H1 (cell line): ENCODE measurements around the gene HOXB9. TPM values are rescaled to one million over a fixed set of nuclear protein-coding genes. Genes with fewer than 3 reads are reported as not detected.

Experiments
- CTCF ChIA-PET: fragments of 300-600 bp; sonication (Branson Sonifier 250); formaldehyde crosslinking; loops from one replicate; lab custom pipeline; 2021; ENCODE audit not compliant: partially characterized antibody; lab: Charles Lee
- POLR2A ChIA-PET: fragments of 300-600 bp; sonication (Branson Sonifier 250); formaldehyde crosslinking; loops from one replicate; lab custom pipeline; 2021; ENCODE audit warnings: inconsistent platforms; ENCODE audit not compliant: partially characterized antibody; lab: Charles Lee
- DNase-seq, 2 experiments: peaks; one replicate each; pipeline versions ENCODE4 v3.0.0 to v3.0.0-alpha.2; 2010 to 2022; ENCODE audit warnings: low spot score in 2 of 2, low read depth in 1 of 2, mixed read lengths in 1 of 2
- FAIRE-seq: peaks from 2 replicates; lab custom pipeline; 2011; peaks lifted over from hg19 to GRCh38; lab: Jason Lieb, UNC
- H2AFZ ChIP-seq: 2 replicates; pipeline ENCODE4 v1.8.1; 2012; ENCODE audit warnings: low read length, inconsistent platforms
- H2AK5ac ChIP-seq: 2 replicates; pipeline ENCODE4 v1.6.1; 2013; ENCODE audit warnings: low read depth, low read length
- H2BK120ac ChIP-seq: replicated peaks from 2 replicates; pipeline ENCODE3; 2013; ENCODE audit warnings: low read depth, low read length, inconsistent platforms
- H2BK12ac ChIP-seq: 2 replicates; pipeline ENCODE4 v1.6.1; 2013; ENCODE audit warnings: low read depth, low read length
- H2BK15ac ChIP-seq: 2 replicates; pipeline ENCODE4 v1.6.1; 2013; ENCODE audit warnings: low read length
- H2BK20ac ChIP-seq: 2 replicates; pipeline ENCODE4 v1.6.1; 2013; ENCODE audit warnings: low read length
- H2BK5ac ChIP-seq: 2 replicates; pipeline ENCODE4 v1.6.1; 2013; ENCODE audit warnings: low read depth, low read length
- H3K14ac ChIP-seq: 2 replicates; pipeline ENCODE4 v1.6.1; 2013; ENCODE audit warnings: inconsistent platforms; ENCODE audit not compliant: insufficient read length
- H3K18ac ChIP-seq: 2 replicates; pipeline ENCODE4 v1.6.1; 2013; ENCODE audit warnings: low read length; ENCODE audit errors: extremely low read depth
- H3K23ac ChIP-seq: 2 replicates; pipeline ENCODE4 v1.6.1; 2013; ENCODE audit warnings: inconsistent platforms; ENCODE audit not compliant: insufficient read length
- H3K23me2 ChIP-seq: 2 replicates; pipeline ENCODE4 v1.6.1; 2013; ENCODE audit warnings: low read depth, low read length
- H3K27ac ChIP-seq: 2 replicates; pipeline ENCODE4 v1.6.1; 2011; ENCODE audit warnings: low read depth, low read length, inconsistent platforms
- H3K27me3 ChIP-seq, 4 experiments: replicated peaks in 1 of 4; 1 replicate in 1 of 4; 2 replicates in 3 of 4; pipeline versions ENCODE4 v1.6.1 to v1.8.1; 2011 to 2013; ENCODE audit warnings: low read length in 3 of 4, mild to moderate bottlenecking in 3 of 4, inconsistent platforms in 2 of 4, mixed read lengths in 2 of 4, moderate library complexity in 1 of 4; ENCODE audit not compliant: control insufficient read depth in 3 of 4, insufficient read depth in 3 of 4; ENCODE audit errors: extremely low read depth in 1 of 4
- H3K36me3 ChIP-seq, 4 experiments: 2 replicates each; pipeline versions ENCODE4 v1.6.1 to v1.8.1; 2011 to 2013; ENCODE audit warnings: mild to moderate bottlenecking in 4 of 4, low read length in 3 of 4, moderate library complexity in 2 of 4, control low read depth in 1 of 4, inconsistent platforms in 1 of 4; ENCODE audit not compliant: insufficient read depth in 4 of 4, control insufficient read depth in 2 of 4
- H3K4ac ChIP-seq: replicated peaks from 2 replicates; pipeline ENCODE3; 2013; ENCODE audit warnings: low read length, low read depth, mixed read lengths, inconsistent platforms; ENCODE audit not compliant: insufficient read length
- H3K4me1 ChIP-seq, 4 experiments: replicated peaks in 1 of 4; 1 replicate in 1 of 4; 2 replicates in 3 of 4; pipeline versions ENCODE4 v1.6.1 to v1.8.1; 2011 to 2013; ENCODE audit warnings: low read length in 3 of 4, inconsistent platforms in 2 of 4, mixed read lengths in 1 of 4; ENCODE audit not compliant: insufficient read depth in 4 of 4, control insufficient read depth in 3 of 4
- H3K4me2 ChIP-seq, 2 experiments: 2 replicates each; pipeline versions ENCODE4 v1.6.1 to v1.8.1; 2011 to 2013; ENCODE audit warnings: low read depth in 2 of 2, low read length in 2 of 2, control low read depth in 1 of 2, inconsistent platforms in 1 of 2, mild to moderate bottlenecking in 1 of 2; ENCODE audit not compliant: insufficient read depth in 1 of 2
- H3K4me3 ChIP-seq, 4 experiments: fragments of 200-600, 300-600 bp in 1 of 4; sonication (generic), shearing (Covaris generic), sonication (Bioruptor Twin) in 1 of 4; 2 replicates each; pipeline versions ENCODE4 v1.5.1 to v1.8.1; 2011 to 2016; ENCODE audit warnings: low read length in 4 of 4, low read depth in 3 of 4, control low read depth in 2 of 4, inconsistent platforms in 2 of 4, mild to moderate bottlenecking in 2 of 4, mixed read lengths in 1 of 4, moderate library complexity in 1 of 4; ENCODE audit not compliant: insufficient read depth in 2 of 4; ENCODE audit errors: extremely low read depth in 1 of 4
- H3K56ac ChIP-seq: replicated peaks from 2 replicates; pipeline ENCODE3; 2013; ENCODE audit warnings: low read depth, mild to moderate bottlenecking, mixed read lengths, low read length, inconsistent platforms; ENCODE audit not compliant: insufficient read length
- H3K79me1 ChIP-seq: 2 replicates; pipeline ENCODE4 v1.6.1; 2013; ENCODE audit warnings: low read depth, low read length, control low read depth
- H3K79me2 ChIP-seq, 2 experiments: 2 replicates each; pipeline versions ENCODE4 v1.6.1 to v1.8.1; 2012 to 2013; ENCODE audit warnings: low read length in 2 of 2, mild to moderate bottlenecking in 2 of 2, inconsistent platforms in 1 of 2; ENCODE audit not compliant: insufficient read depth in 2 of 2, control insufficient read depth in 1 of 2
- H3K9ac ChIP-seq, 4 experiments: replicated peaks in 1 of 4; 1 replicate in 1 of 4; 2 replicates in 3 of 4; pipeline versions ENCODE4 v1.6.1 to v1.8.1; 2011 to 2013; ENCODE audit warnings: low read depth in 3 of 4, low read length in 3 of 4, control low read depth in 2 of 4, mild to moderate bottlenecking in 2 of 4, moderate library complexity in 2 of 4, inconsistent platforms in 1 of 4; ENCODE audit errors: extremely low read depth in 1 of 4
- H3K9me3 ChIP-seq, 2 experiments: 2 replicates each; pipeline versions ENCODE4 v1.6.1 to v1.8.1; 2012 to 2013; ENCODE audit warnings: mild to moderate bottlenecking in 2 of 2, moderate library complexity in 2 of 2, control low read depth in 1 of 2, inconsistent platforms in 1 of 2, low read depth in 1 of 2, low read length in 1 of 2, mixed read lengths in 1 of 2; ENCODE audit not compliant: insufficient read depth in 2 of 2
- H4K20me1 ChIP-seq, 2 experiments: replicated peaks in 1 of 2; 2 replicates each; pipeline versions ENCODE3 to v1.8.1; 2011 to 2013; ENCODE audit warnings: inconsistent platforms in 2 of 2, low read length in 2 of 2, mild to moderate bottlenecking in 1 of 2; ENCODE audit not compliant: insufficient read depth in 2 of 2, control insufficient read depth in 1 of 2
- H4K5ac ChIP-seq: 2 replicates; pipeline ENCODE4 v1.6.1; 2013; ENCODE audit warnings: low read length, low read depth, mixed read lengths, inconsistent platforms; ENCODE audit not compliant: insufficient read length
- H4K8ac ChIP-seq: 2 replicates; pipeline ENCODE4 v1.8.0; 2013; ENCODE audit warnings: mild to moderate bottlenecking, moderate library complexity, low read length, inconsistent platforms; ENCODE audit not compliant: insufficient read depth; ENCODE audit errors: extremely low read depth
- H4K91ac ChIP-seq: replicated peaks from 2 replicates; pipeline ENCODE3; 2013; ENCODE audit warnings: low read length, mixed read lengths, inconsistent platforms; ENCODE audit not compliant: insufficient read length
- ASH2L ChIP-seq: fragments of 200-600, 300-600 bp; sonication (generic); IDR thresholded peaks from one replicate; pipeline ENCODE4 v1.7.1; 2017; ENCODE audit warnings: low read length
- CBX8 ChIP-seq: fragments of 300-800, 300-1000 bp; sonication (generic); IDR thresholded peaks from 2 replicates; pipeline ENCODE4 v1.7.1; 2016; ENCODE audit warnings: low read depth, low read length, borderline replicate concordance
- CEBPB ChIP-seq: IDR thresholded peaks from 2 replicates; pipeline ENCODE4 v1.6.1; 2012; ENCODE audit warnings: low read depth, low read length
- CHD2 ChIP-seq: IDR thresholded peaks from 2 replicates; pipeline ENCODE4 v1.6.1; 2012; ENCODE audit warnings: low read length, improper control_type of control experiment
- EZH2 ChIP-seq: fragments of 200-600 bp; sonication (generic); IDR thresholded peaks from 2 replicates; pipeline ENCODE4 v1.7.1; 2012; ENCODE audit warnings: low read depth, mild to moderate bottlenecking, moderate library complexity, low read length, inconsistent platforms; ENCODE audit not compliant: severe bottlenecking
- GTF2F1 ChIP-seq: IDR thresholded peaks from 2 replicates; pipeline ENCODE4 v1.6.1; 2012; ENCODE audit warnings: low read depth, low read length, improper control_type of control experiment, borderline replicate concordance
- JUND ChIP-seq: IDR thresholded peaks from 2 replicates; pipeline ENCODE4 v1.6.1; 2011; ENCODE audit warnings: mild to moderate bottlenecking, improper control_type of control experiment, low read length
- RAD21 ChIP-seq, 2 experiments: IDR thresholded peaks in 1 of 2; conservative IDR thresholded peaks in 1 of 2; 2 replicates each; pipeline ENCODE4 v1.6.1; 2011; ENCODE audit warnings: low read depth in 2 of 2, low read length in 2 of 2, improper control_type of control experiment in 1 of 2, inconsistent platforms in 1 of 2, mild to moderate bottlenecking in 1 of 2, moderate library complexity in 1 of 2
- RBBP5 ChIP-seq: IDR thresholded peaks from 2 replicates; pipeline ENCODE4 v1.7.1; 2012; ENCODE audit warnings: low read depth, mild to moderate bottlenecking, inconsistent platforms, low read length, moderate library complexity, borderline replicate concordance
- SAP30 ChIP-seq: fragments of 300-600 bp; sonication (generic); IDR thresholded peaks from 2 replicates; pipeline ENCODE4 v1.7.1; 2012; ENCODE audit warnings: low read length, moderate library complexity, mild to moderate bottlenecking, inconsistent platforms; ENCODE audit not compliant: insufficient read depth, insufficient replicate concordance
- SIRT6 ChIP-seq: IDR thresholded peaks from one replicate; pipeline ENCODE4 v1.7.1; 2012; ENCODE audit warnings: low read length, inconsistent platforms
- SIX5 ChIP-seq: IDR thresholded peaks from 2 replicates; pipeline ENCODE4 v1.6.1; 2011; ENCODE audit warnings: mild to moderate bottlenecking, low read depth, low read length
- ZNF274 ChIP-seq: IDR thresholded peaks from 2 replicates; pipeline ENCODE4 v1.7.0; 2012; ENCODE audit warnings: low read length, borderline replicate concordance; ENCODE audit errors: extremely low read depth
- WGBS, 2 experiments: shearing (Covaris generic) in 1 of 2; methylation state at CpG; one replicate each; pipeline versions ENCODE4 v1.1.6 to v1.1.7; 2013 to 2015; ENCODE audit warnings: low lambda C conversion rate in 2 of 2, mixed read lengths in 2 of 2, inconsistent platforms in 1 of 2, low coverage in 1 of 2, missing lambda C conversion rate in 1 of 2; ENCODE audit not compliant: insufficient replicate concordance in 2 of 2, insufficient coverage in 1 of 2, insufficient read length in 1 of 2; ENCODE audit errors: extremely low coverage in 1 of 2, missing lambda C conversion rate in 1 of 2; 5-methylcytosine and 5-hydroxymethylcytosine counted together
- polyA plus RNA-seq, 7 experiments: library from polyadenylated mRNA; depleted of rRNA in 3 of 7; stranded (reverse) in 5 of 7; unstranded in 2 of 7; fragments of >200 nt in 5 of 7; fragments of 200-250 nt in 2 of 7; gene quantifications; 1 replicate in 5 of 7; 2 replicates in 1 of 7; 4 replicates in 1 of 7; pipeline versions ENCODE4 v1.2.1 to v1.2.3, GENCODE V29; 2011 to 2013; ENCODE audit warnings: missing spikeins in 2 of 7, mixed read lengths in 2 of 7
- total RNA-seq: library from RNA; stranded (reverse); fragmentation: NEBNext Ultra II Directional; extraction: Animal tissue kit (Norgen Biotek cat#: 25700); gene quantifications from 2 replicates; pipeline ENCODE4 v1.2.1, GENCODE V29; 2021

HOXB9 gene
- total and polyA plus RNA-seq, 2 of the 8 experiments (the other 6 are each of a cell fraction or from before 2014, with no cell fraction given), result not detected

DNA sequence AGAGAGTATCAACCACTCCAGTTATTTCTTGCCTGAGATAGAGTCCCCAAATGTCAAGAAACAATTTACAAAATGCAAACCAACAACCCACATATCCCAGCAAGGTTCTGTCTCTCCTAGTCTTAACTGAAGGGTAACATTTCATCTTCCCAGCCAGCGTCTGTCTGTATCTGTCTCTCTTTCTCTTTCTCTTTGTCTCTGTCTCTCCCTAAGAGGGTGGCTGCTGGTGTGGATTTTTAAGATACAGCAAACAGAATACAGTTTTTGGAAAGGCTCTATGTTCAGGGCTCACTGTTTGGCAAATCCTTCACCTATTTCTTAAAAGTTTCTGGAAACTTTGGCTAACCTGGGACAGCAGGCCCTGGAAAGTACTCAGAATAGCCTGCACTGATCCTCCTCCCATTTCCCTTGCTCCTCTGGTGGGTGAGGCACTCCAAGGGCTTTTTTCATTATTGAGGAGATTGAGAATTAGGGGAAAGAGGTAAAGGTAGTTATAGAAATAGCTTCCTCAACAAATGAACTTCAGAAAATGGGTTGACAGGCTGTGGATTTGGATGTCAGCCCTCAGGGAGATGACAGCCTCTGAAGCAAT is 54.2 kb downstream of the HOXB9 start:
- H3K4me3 ChIP-seq, result no peak overlapping the region
- no peak overlapping the region for H3K9ac ChIP-seq
- peaks cover 14 to 41% of the 10 kb centered on the region in 2 experiments for H4K20me1 ChIP-seq
- H2AFZ ChIP-seq, result no peak overlapping the region
- no peak overlapping the region for H2BK20ac ChIP-seq
- H4K91ac ChIP-seq, result no peak overlapping the region
- H3K56ac ChIP-seq, result no peak overlapping the region
- H3K23ac ChIP-seq, result no peak overlapping the region
- no peak overlapping the region for H2BK15ac ChIP-seq
- no peak overlapping the region for H3K14ac ChIP-seq
- H2BK5ac ChIP-seq, result no peak overlapping the region
- POLR2A ChIA-PET, result no interaction called here
- H3K4ac ChIP-seq, result no peak overlapping the region
- CTCF ChIA-PET, result interaction anchor here (0.9 to 1.0 kb wide), 2 partner anchors 41 to 43 kb away, joined by 3 read pairs; partner anchors contain the start of gene HOXB8
- no peak overlapping the region for H2AK5ac ChIP-seq
- no peaks in the 10 kb centered on the region; a peak in 1 of 8 replicates for H3K36me3 ChIP-seq
- H4K5ac ChIP-seq, result no peak overlapping the region
- H3K27me3 ChIP-seq, result peaks cover 99 to 100% (median 100%) of the 10 kb centered on the region in 4 experiments
- H3K4me1 ChIP-seq, result peaks cover 0 to 5% (median 3%) of the 10 kb centered on the region in 4 experiments; a peak in 4 of 7 replicates
- H3K18ac ChIP-seq, result no peak overlapping the region
- no peak for DNase-seq
- no peak overlapping the region for H4K8ac ChIP-seq
- no peak overlapping the region for H3K4me2 ChIP-seq
- no peaks in the 10 kb centered on the region for H3K23me2 ChIP-seq
- H2BK12ac ChIP-seq, result no peak overlapping the region; the same call in 1 of the 2 replicates
- no peaks in the 10 kb centered on the region for H3K9me3 ChIP-seq
- WGBS, 2 experiments, result 10% methylated on average over 1 of the region's 1 CpG; no CpG with 5 or more reads in 1 of the 2 experiments
- no peak for FAIRE-seq
- no peaks in the 10 kb centered on the region for H3K79me1 ChIP-seq
- H2BK120ac ChIP-seq, result no peak overlapping the region
- no peak overlapping the region for H3K27ac ChIP-seq
- H3K79me2 ChIP-seq, result no peaks in the 10 kb centered on the region
- TF ChIP-seq CHD2 (no peak), CEBPB (no peak), ZNF274 (no peak), SAP30 (no peak), SIX5 (no peak), GTF2F1 (no peak), RAD21 (IDR thresholded peaks at IDR 0.05 in 1 of 2, conservative IDR thresholded peaks at IDR 0.05 in 1 of 2; ENCODE audit: low read depth in 2 of 2, low read length in 2 of 2) (no peak), EZH2 (no peak), CBX8 (no peak), JUND (no peak), SIRT6 (no peak), ASH2L (no peak), RBBP5 (no peak)
